GM12872 (cell line): ENCODE results near the gene PSMD7.

ENCODE experiments used
- TF ChIP-seq, protein P1 (sequence below): IDR thresholded peaks from 3 replicates; pipeline ENCODE4 v1.5.1; 2011; ENCODE audit warnings: low read depth, mild to moderate bottlenecking, low read length, moderate library complexity; ENCODE audit not compliant: insufficient read depth

PSMD7 gene

GRCh38 chr16:74296432-74297144, at the start of gene PSMD7:
PSMD7 (plus strand) TSS chr16:74296814; CDS start chr16:74296915, 101 bp downstream.
- TF ChIP-seq, protein P1, sequence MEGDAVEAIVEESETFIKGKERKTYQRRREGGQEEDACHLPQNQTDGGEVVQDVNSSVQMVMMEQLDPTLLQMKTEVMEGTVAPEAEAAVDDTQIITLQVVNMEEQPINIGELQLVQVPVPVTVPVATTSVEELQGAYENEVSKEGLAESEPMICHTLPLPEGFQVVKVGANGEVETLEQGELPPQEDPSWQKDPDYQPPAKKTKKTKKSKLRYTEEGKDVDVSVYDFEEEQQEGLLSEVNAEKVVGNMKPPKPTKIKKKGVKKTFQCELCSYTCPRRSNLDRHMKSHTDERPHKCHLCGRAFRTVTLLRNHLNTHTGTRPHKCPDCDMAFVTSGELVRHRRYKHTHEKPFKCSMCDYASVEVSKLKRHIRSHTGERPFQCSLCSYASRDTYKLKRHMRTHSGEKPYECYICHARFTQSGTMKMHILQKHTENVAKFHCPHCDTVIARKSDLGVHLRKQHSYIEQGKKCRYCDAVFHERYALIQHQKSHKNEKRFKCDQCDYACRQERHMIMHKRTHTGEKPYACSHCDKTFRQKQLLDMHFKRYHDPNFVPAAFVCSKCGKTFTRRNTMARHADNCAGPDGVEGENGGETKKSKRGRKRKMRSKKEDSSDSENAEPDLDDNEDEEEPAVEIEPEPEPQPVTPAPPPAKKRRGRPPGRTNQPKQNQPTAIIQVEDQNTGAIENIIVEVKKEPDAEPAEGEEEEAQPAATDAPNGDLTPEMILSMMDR, result no peak

DNA sequence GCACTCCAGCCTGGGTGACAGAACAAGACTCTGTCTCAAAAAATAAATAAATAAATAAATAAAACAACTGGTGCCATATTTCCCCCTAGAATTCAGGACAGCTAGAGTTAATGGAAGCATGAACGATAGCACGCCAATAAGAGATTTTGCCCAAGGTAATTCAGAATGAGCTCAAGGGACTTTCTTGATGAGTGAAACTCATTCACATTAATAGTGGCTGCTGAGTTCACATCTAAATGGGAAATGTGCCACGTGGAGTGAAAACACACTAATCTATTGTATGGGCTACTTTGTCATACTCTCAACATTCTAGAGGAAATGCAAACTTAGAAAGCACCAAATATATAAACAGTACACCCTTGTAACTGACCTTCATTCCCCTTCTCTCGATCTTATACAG, 47.4 kb upstream of the PSMD7 start:
- TF ChIP-seq, protein P1, result no peak

DNA sequence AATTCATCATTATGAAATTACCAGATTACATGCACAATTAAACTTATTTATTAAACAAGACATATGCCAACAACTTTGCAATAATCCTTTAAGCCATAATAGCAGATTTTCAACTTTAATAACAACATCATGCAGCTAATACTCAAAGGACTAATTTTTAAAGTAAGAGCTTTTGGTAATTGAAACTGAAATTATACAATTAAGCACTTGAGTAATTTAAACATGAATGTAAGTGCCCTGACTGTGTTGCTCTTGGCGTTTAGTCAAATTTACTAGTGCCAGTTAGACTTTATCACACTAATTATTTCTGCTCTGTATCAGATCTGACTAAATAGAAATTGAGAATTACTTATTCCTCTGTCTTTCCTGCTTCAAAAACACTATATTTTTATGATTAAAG, 46.8 kb upstream of the PSMD7 start:
- TF ChIP-seq, protein P1, result no peak

DNA sequence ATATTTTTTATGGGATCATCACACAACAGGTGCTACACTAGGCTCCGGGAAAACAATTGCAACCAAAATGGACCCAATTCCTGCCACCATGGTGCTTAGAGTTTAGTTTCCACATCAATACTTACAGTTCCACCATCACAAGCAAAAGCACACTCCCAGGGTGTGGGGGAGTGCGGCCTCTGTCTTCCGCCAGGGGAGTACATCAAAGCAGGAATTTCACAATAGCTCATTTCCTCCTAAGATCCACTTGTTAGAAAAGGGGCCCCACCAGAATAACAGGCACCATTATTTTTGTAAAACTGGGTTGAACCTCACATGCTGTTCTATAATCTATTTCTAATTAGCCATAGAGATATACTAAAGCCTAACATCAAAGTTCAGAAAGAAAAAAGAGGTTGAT, 44.3 kb upstream of the PSMD7 start:
- TF ChIP-seq, protein P1, result no peak

DNA sequence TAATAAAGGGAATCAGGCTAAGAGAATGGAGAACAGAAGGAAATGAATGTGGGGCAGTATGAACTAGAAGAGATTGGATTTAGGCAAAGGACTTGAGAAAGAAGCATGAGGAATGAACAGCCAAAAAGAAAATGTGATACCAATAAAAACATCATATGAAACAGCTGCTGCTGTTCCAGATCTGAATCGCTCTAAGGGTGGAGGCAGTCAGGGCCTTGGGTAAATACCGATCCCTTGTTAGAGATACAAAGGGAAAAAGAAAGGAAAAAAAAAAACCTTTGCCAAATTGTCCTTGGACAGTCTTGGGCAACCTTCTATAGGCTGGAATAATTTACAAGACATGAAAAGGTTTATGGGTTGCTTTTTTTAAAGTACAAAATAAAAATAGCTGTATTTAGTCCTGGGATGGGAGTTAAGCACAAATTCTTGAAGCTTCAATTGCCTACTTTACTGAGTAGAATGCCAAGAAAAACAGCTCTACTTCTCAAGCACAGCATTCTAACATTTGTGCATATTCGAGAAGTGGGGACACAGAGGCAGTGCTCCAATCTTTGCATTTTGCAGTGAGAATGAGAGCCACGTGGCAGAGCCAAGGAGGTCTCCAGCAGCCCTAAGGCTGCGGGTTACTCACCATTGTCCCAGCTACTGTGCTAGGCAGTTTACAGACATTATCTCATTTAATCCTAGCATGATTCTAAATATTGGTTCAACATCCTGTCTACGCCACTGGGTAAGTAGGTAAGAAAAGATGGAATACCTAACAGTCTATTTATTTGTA, 43.3 kb upstream of the PSMD7 start:
- TF ChIP-seq, protein P1, result no peak

GRCh38 chr16:74257061-74257460, 39.6 kb upstream of the PSMD7 start:
- TF ChIP-seq, protein P1, result no peak

DNA sequence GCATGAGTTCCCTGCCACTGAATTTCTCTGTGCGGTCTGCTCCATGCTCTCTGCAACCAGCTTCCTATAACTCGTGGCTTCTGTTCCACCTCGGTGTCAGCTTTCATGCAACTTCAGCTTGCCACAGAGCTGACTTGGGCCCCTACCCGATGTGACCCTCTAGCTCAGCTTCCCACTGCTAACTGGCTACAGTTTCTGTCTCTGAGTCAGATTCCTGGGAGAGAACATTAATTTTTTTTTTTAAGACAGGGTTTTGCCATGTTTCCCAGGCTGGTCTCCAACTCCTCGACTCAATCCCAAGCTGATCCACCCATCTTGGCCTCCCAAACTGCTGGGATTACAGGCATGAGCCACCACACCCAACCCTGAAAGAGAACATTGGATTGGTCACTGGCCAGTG, 35.5 kb upstream of the PSMD7 start:
- TF ChIP-seq, protein P1, result no peak
